ENCODE measurements around the gene CEP85L.

Gene CEP85L

DNA sequence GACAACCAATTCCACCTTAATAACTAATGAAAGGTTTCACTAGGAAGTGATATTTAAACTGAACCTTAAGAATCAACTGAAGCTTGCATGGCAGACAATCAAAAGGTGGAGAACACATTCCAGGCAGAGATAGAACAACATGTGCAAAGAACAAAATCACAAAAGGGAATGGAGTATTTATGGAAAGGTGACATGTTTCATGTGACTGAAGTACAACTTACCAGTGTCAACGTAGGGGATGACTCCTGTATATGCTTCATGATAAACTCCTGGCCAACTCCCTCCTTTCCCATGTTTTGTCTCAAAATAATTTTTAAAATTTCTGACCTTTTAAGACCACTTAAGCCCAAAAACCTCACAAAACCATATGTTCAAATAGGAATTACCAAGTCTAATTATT is 96.7 kb downstream of the CEP85L start (continued):
- TF ChIP-seq, protein P1, sequence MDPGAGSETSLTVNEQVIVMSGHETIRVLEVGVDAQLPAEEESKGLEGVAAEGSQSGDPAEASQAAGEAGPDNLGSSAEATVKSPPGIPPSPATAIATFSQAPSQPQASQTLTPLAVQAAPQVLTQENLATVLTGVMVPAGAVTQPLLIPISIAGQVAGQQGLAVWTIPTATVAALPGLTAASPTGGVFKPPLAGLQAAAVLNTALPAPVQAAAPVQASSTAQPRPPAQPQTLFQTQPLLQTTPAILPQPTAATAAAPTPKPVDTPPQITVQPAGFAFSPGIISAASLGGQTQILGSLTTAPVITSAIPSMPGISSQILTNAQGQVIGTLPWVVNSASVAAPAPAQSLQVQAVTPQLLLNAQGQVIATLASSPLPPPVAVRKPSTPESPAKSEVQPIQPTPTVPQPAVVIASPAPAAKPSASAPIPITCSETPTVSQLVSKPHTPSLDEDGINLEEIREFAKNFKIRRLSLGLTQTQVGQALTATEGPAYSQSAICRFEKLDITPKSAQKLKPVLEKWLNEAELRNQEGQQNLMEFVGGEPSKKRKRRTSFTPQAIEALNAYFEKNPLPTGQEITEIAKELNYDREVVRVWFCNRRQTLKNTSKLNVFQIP (CRISPR knock-in tag; IDR thresholded peaks at IDR 0.05; ENCODE audit: borderline replicate concordance, low read depth) = no peak
- TF ChIP-seq ZNF70 (CRISPR knock-in tag; IDR thresholded peaks at IDR 0.05) (no peak), SNAI2 (CRISPR knock-in tag; IDR thresholded peaks at IDR 0.05) (no peak)
- TF ChIP-seq, protein P2, sequence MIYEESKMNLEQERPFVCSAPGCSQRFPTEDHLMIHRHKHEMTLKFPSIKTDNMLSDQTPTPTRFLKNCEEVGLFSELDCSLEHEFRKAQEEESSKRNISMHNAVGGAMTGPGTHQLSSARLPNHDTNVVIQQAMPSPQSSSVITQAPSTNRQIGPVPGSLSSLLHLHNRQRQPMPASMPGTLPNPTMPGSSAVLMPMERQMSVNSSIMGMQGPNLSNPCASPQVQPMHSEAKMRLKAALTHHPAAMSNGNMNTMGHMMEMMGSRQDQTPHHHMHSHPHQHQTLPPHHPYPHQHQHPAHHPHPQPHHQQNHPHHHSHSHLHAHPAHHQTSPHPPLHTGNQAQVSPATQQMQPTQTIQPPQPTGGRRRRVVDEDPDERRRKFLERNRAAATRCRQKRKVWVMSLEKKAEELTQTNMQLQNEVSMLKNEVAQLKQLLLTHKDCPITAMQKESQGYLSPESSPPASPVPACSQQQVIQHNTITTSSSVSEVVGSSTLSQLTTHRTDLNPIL (CRISPR knock-in tag; IDR thresholded peaks at IDR 0.05; ENCODE audit: low read depth) = no peak

DNA sequence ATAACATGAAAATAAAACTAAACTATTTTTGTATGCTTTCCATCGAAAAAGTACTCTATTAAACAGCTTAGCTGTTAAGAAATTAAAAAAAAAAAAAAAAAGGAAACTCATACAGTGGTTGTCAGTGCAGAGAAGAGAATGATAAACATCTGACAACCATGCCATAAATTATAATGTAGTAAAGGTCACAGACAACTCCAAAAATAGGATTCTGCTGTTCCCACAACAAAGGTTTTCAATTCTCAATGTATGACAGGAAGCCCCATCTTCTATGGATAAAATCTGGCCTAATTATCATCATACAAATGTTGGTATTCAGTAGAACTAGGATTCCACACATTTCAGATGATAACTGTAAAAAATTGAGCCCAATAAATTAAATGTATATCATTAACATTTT is 98.3 kb downstream of the CEP85L start:
- ATAC-seq = no peak
- no peak for TF ChIP-seq ZNF8 (CRISPR knock-in tag; IDR thresholded peaks at IDR 0.05)
- TF ChIP-seq, protein P1 (CRISPR knock-in tag; IDR thresholded peaks at IDR 0.05; ENCODE audit: borderline replicate concordance, low read depth) = no peak
- TF ChIP-seq ZC3H10 (CRISPR knock-in tag; IDR thresholded peaks at IDR 0.05) = no peak
- TF ChIP-seq BACH2 (CRISPR knock-in tag; IDR thresholded peaks at IDR 0.05; ENCODE audit: borderline replicate concordance) = no peak
- TF ChIP-seq GLIS3 (CRISPR knock-in tag; IDR thresholded peaks at IDR 0.05) = no peak
- no peak for TF ChIP-seq ZFP30 (CRISPR knock-in tag; IDR thresholded peaks at IDR 0.05)
- TF ChIP-seq SNAI2 (CRISPR knock-in tag; IDR thresholded peaks at IDR 0.05) = no peak
- TF ChIP-seq, protein P2 (CRISPR knock-in tag; IDR thresholded peaks at IDR 0.05; ENCODE audit: low read depth) = no peak
- TF ChIP-seq ISL1 (CRISPR knock-in tag; IDR thresholded peaks at IDR 0.05) = no peak
- TF ChIP-seq ARNTL (CRISPR knock-in tag; IDR thresholded peaks at IDR 0.05; ENCODE audit: borderline replicate concordance, low read depth) = no peak
- TF ChIP-seq, protein P3, sequence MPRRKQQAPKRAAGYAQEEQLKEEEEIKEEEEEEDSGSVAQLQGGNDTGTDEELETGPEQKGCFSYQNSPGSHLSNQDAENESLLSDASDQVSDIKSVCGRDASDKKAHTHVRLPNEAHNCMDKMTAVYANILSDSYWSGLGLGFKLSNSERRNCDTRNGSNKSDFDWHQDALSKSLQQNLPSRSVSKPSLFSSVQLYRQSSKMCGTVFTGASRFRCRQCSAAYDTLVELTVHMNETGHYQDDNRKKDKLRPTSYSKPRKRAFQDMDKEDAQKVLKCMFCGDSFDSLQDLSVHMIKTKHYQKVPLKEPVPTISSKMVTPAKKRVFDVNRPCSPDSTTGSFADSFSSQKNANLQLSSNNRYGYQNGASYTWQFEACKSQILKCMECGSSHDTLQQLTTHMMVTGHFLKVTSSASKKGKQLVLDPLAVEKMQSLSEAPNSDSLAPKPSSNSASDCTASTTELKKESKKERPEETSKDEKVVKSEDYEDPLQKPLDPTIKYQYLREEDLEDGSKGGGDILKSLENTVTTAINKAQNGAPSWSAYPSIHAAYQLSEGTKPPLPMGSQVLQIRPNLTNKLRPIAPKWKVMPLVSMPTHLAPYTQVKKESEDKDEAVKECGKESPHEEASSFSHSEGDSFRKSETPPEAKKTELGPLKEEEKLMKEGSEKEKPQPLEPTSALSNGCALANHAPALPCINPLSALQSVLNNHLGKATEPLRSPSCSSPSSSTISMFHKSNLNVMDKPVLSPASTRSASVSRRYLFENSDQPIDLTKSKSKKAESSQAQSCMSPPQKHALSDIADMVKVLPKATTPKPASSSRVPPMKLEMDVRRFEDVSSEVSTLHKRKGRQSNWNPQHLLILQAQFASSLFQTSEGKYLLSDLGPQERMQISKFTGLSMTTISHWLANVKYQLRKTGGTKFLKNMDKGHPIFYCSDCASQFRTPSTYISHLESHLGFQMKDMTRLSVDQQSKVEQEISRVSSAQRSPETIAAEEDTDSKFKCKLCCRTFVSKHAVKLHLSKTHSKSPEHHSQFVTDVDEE (CRISPR knock-in tag; IDR thresholded peaks at IDR 0.05) = no peak
- TF ChIP-seq, protein P4, sequence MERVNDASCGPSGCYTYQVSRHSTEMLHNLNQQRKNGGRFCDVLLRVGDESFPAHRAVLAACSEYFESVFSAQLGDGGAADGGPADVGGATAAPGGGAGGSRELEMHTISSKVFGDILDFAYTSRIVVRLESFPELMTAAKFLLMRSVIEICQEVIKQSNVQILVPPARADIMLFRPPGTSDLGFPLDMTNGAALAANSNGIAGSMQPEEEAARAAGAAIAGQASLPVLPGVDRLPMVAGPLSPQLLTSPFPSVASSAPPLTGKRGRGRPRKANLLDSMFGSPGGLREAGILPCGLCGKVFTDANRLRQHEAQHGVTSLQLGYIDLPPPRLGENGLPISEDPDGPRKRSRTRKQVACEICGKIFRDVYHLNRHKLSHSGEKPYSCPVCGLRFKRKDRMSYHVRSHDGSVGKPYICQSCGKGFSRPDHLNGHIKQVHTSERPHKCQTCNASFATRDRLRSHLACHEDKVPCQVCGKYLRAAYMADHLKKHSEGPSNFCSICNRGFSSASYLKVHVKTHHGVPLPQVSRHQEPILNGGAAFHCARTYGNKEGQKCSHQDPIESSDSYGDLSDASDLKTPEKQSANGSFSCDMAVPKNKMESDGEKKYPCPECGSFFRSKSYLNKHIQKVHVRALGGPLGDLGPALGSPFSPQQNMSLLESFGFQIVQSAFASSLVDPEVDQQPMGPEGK (CRISPR knock-in tag; IDR thresholded peaks at IDR 0.05; ENCODE audit: borderline replicate concordance) = no peak
- TF ChIP-seq ZNF565 (CRISPR knock-in tag; conservative IDR thresholded peaks at IDR 0.05; ENCODE audit: low read depth) = no peak
- no peak for TF ChIP-seq OSR1 (CRISPR knock-in tag; IDR thresholded peaks at IDR 0.05)
- TF ChIP-seq ESRRG (CRISPR knock-in tag; IDR thresholded peaks at IDR 0.05) = no peak

DNA sequence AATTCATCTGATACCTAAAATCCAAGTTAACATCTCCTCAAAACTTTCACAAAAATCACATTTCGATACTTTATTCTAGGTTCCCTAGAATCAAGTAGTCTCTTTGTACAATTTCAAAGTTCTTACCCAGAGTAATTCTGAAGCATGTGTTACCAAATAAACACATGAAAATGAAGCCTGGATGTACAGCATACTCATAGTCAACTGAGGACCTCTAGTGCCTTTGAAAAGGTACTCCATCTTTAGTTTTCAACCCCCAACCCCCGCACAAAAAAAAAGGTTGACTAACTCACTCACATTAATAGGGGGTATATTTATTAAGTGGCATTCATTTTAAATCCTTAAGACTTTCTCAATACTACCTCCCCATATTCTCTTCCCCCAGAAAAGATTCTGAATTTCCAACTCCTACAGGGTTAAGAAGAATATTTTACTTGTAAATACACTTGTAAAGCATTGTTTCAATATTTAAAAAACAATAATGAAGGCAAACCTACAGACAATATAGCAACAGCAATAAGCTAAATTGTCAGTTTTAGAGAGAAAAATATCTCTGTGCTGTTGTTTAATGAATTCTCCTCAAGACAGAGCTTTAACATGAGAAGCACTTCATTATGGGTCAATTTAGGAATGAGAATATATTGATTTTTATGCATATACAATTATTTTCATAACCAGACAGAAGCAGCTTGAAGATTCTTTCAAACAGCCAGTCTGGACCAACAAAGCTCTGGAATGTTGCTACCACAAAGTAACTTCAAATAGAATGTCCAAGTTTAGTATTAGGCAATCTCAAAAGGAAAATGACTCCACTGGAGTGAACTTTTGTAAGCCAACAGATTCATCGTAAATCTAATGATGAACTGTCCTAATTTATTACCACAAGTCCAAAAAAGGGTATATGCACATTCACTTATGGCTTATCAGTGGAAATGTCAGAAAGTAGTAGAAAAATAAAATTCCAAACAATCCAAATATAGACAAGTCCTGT is 100.0 kb downstream of the CEP85L start:
- peak; percentile 93 for ATAC-seq
- no peak for TF ChIP-seq ARNTL (CRISPR knock-in tag; IDR thresholded peaks at IDR 0.05; ENCODE audit: borderline replicate concordance, low read depth)
- peak; percentile 50; the same call in 1 of the 2 replicates for TF ChIP-seq ISL1 (CRISPR knock-in tag; IDR thresholded peaks at IDR 0.05)
